ENCODE results near the gene ALPK1. TPM values are rescaled to one million over a fixed set of nuclear protein-coding genes. Genes with fewer than 3 reads are reported as not detected.

ALPK1 gene
- total and polyA plus RNA-seq, 2 of the 4 experiments (the other 2 are of a cell fraction), result 3.3 to 7.9 TPM

DNA sequence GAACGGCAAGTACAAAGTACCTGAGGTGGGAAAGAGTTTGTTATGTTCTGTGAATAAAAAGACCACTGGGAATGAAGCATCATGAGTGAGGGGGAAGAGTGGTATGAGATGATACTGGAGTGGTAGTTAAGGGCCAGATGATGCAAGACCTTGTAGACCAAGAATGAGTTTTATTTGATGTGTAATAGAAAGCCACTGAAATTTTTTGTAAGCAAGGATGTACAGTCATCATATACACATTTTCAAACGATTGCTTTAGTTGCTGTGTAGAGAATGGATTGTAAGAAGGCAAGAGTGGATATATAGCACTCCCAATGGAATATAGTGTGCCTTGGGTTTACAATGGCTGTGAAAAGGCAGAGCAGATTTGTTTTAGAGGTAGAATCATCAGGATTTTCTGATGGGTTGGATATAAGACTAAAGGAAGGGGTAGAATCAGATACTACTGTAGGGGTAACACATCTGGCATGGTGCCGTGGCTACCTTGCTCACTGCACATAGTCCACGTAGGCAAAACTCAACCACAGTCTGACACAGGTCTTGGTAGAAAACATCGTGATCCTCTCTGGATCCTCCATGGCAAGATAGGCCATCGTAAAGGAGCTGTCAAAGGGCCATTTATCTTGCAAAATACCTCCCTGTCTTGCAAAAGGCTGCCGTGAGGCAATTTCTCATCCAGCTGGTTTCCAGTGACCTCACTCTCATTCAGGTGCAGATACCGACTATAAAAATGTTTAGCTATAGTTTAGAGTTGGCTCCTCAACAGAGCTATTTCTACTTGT, 26.3 kb upstream of the ALPK1 start:
- Histone ChIP-seq H2BK5ac (ENCODE audit: low read depth, low read length, poor library complexity, severe bottlenecking) (peak overlapping the region; percentile 77), H3K18ac (ENCODE audit: low read depth, low read length) (peak overlapping the region; percentile 58; the same call in 1 of the 2 replicates), H4K91ac (ENCODE audit: insufficient read depth, low read depth, low read length) (peak overlapping the region; percentile 62), H3K56ac (ENCODE audit: extremely low read depth, insufficient read depth, low read length) (no peak overlapping the region), H2BK15ac (ENCODE audit: low read depth, low read length) (peak overlapping the region; percentile 52; the same call in 2 of the 3 replicates), H3K36me3 (ENCODE audit: control insufficient read depth, insufficient read depth, low read length) (no peaks in the 10 kb centered on the region), H3K4ac (ENCODE audit: low read depth, low read length) (peak overlapping the region; percentile 75), H2AK5ac (ENCODE audit: low read depth, low read length) (peak overlapping the region; percentile 73), H4K8ac (ENCODE audit: low read depth in 2 of 2, low read length in 2 of 2) (peak overlapping the region; percentile 22 to 68; a peak in 3 of 4 replicates), H3K4me3 (ENCODE audit: insufficient read depth, low read depth, low read length) (no peak overlapping the region), H3K14ac (replicated peaks; ENCODE audit: low read depth, low read length) (peak overlapping the region; percentile 61), H3K9me1 (ENCODE audit: insufficient read depth, low read length) (peaks cover 6% of the 10 kb centered on the region; the same call in 1 of the 2 replicates), H4K5ac (ENCODE audit: low read depth, low read length) (peak overlapping the region; percentile 43), H4K20me1 (ENCODE audit: insufficient read depth, low read length) (no peaks in the 10 kb centered on the region), H2AFZ (replicated peaks; ENCODE audit: low read length, poor library complexity) (no peak overlapping the region), H3K79me1 (ENCODE audit: low read depth in 1 of 2, low read length in 2 of 2) (peaks cover 11 to 14% of the 10 kb centered on the region in 2 experiments), H3K9me3 (ENCODE audit: control insufficient read depth, insufficient read depth, low read length) (peaks cover 4% of the 10 kb centered on the region; the same call in 1 of the 2 replicates), H3K23ac (ENCODE audit: low read depth, low read length) (peak overlapping the region; percentile 69), H2BK120ac (ENCODE audit: low read depth, low read length) (peak overlapping the region; percentile 81), H3K4me1 (ENCODE audit: control insufficient read depth, insufficient read depth, low read length) (peaks cover 3% of the 10 kb centered on the region), H2BK20ac (ENCODE audit: low read depth, low read length) (peak overlapping the region; percentile 88), H3K4me2 (ENCODE audit: low read depth, low read length) (no peak overlapping the region; the same call in 1 of the 2 replicates), H3K9ac (ENCODE audit: low read depth, low read length) (no peak overlapping the region), H3K27ac (ENCODE audit: insufficient read depth, low read length) (peak overlapping the region; percentile 25; the same call in 1 of the 2 replicates), H2AK9ac (replicated peaks; ENCODE audit: low read depth, low read length, poor library complexity) (no peak overlapping the region), H3K27me3 (ENCODE audit: control insufficient read depth, insufficient read depth, low read length) (no peaks in the 10 kb centered on the region)
- no TSS peak for BruUV-seq (replicated peaks)
- 79% methylated on average over 4 of the region's 8 CpGs; no CpG with 5 or more reads in 1 of the 2 experiments for WGBS, 2 experiments (ENCODE audit: extremely low coverage in 2 of 2, insufficient read length in 1 of 2)
- TF ChIP-seq FOS (IDR thresholded peaks at IDR 0.05; ENCODE audit: low read depth, low read length) (peak; percentile 78), CEBPB (IDR thresholded peaks at IDR 0.05; ENCODE audit: low read depth, low read length) (peak; percentile 99), MAZ (IDR thresholded peaks at IDR 0.05; ENCODE audit: borderline replicate concordance, low read depth, low read length) (no peak), MXI1 (IDR thresholded peaks at IDR 0.05; ENCODE audit: borderline replicate concordance, low read depth, low read length) (no peak), RCOR1 (IDR thresholded peaks at IDR 0.05; ENCODE audit: insufficient replicate concordance, low read length) (peak; percentile 8), MAFK (IDR thresholded peaks at IDR 0.05; ENCODE audit: low read depth, low read length) (no peak), SMC3 (IDR thresholded peaks at IDR 0.05; ENCODE audit: low read depth, low read length) (no peak)
- TF ChIP-seq, protein P1, sequence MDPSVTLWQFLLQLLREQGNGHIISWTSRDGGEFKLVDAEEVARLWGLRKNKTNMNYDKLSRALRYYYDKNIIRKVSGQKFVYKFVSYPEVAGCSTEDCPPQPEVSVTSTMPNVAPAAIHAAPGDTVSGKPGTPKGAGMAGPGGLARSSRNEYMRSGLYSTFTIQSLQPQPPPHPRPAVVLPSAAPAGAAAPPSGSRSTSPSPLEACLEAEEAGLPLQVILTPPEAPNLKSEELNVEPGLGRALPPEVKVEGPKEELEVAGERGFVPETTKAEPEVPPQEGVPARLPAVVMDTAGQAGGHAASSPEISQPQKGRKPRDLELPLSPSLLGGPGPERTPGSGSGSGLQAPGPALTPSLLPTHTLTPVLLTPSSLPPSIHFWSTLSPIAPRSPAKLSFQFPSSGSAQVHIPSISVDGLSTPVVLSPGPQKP (IDR thresholded peaks at IDR 0.05; ENCODE audit: borderline replicate concordance, low read depth, low read length), result no peak
- TF ChIP-seq, protein P2, sequence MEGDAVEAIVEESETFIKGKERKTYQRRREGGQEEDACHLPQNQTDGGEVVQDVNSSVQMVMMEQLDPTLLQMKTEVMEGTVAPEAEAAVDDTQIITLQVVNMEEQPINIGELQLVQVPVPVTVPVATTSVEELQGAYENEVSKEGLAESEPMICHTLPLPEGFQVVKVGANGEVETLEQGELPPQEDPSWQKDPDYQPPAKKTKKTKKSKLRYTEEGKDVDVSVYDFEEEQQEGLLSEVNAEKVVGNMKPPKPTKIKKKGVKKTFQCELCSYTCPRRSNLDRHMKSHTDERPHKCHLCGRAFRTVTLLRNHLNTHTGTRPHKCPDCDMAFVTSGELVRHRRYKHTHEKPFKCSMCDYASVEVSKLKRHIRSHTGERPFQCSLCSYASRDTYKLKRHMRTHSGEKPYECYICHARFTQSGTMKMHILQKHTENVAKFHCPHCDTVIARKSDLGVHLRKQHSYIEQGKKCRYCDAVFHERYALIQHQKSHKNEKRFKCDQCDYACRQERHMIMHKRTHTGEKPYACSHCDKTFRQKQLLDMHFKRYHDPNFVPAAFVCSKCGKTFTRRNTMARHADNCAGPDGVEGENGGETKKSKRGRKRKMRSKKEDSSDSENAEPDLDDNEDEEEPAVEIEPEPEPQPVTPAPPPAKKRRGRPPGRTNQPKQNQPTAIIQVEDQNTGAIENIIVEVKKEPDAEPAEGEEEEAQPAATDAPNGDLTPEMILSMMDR (conservative IDR thresholded peaks at IDR 0.05; ENCODE audit: low read depth, low read length), result no peak
- TF ChIP-seq, protein P3, sequence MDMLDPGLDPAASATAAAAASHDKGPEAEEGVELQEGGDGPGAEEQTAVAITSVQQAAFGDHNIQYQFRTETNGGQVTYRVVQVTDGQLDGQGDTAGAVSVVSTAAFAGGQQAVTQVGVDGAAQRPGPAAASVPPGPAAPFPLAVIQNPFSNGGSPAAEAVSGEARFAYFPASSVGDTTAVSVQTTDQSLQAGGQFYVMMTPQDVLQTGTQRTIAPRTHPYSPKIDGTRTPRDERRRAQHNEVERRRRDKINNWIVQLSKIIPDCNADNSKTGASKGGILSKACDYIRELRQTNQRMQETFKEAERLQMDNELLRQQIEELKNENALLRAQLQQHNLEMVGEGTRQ (IDR thresholded peaks at IDR 0.05; ENCODE audit: low read depth, low read length), result no peak
- DNase-seq (peak; percentile 93), ATAC-seq (ENCODE audit: low read depth) (peak; percentile 81)
- dilution Hi-C loops (cut with HindIII; ENCODE audit: low sequenced_read_pairs, unreplicated experiment) (no loop called here), in situ Hi-C loops (cut with MboI; ENCODE audit: low sequenced_read_pairs) (no loop called here), intact Hi-C loops (cut with micrococcal nuclease) (no loop called here)
- POLR2A ChIA-PET (ENCODE audit: unreplicated experiment), result interaction anchor here (0.7 kb wide), 1 partner anchor 18 kb away, joined by 3 read pairs; no protein-coding TSS in a partner anchor
- CTCF ChIA-PET, result no interaction called here
